Measurements from ENCODE around the gene KISS1R.
A peak's percentile ranks its signal among the peaks of the same experiment; 100 is the strongest.

Gene KISS1R

GRCh38 chr19:944171-944567, 27.0 kb downstream of the KISS1R start:
- Mint-ChIP-seq H3K27ac (peak overlapping the region; percentile 78), H3K9me3 (no peaks in the 10 kb centered on the region), H3K4me1 (peaks cover 65% of the 10 kb centered on the region), H3K4me3 (peak overlapping the region; percentile 18), H3K36me3 (peaks cover 56% of the 10 kb centered on the region), H3K27me3 (no peaks in the 10 kb centered on the region)
- no peak for ATAC-seq

GRCh38 chr19:944663-945241, 27.6 kb downstream of the KISS1R start:
- no peak overlapping the region for H3K4me3 Mint-ChIP-seq
- peaks cover 50% of the 10 kb centered on the region for H3K36me3 Mint-ChIP-seq
- peaks cover 65% of the 10 kb centered on the region for H3K4me1 Mint-ChIP-seq
- peak overlapping the region; percentile 78 for H3K27ac Mint-ChIP-seq
- H3K9me3 Mint-ChIP-seq, result no peaks in the 10 kb centered on the region
- ATAC-seq, result no peak
- no peaks in the 10 kb centered on the region for H3K27me3 Mint-ChIP-seq

GRCh38 chr19:945401-946252, 28.5 kb downstream of the KISS1R start:
- no peaks in the 10 kb centered on the region for H3K9me3 Mint-ChIP-seq
- no peak overlapping the region for H3K4me3 Mint-ChIP-seq
- H3K36me3 Mint-ChIP-seq, result peaks cover 43% of the 10 kb centered on the region
- peaks cover 64% of the 10 kb centered on the region for H3K4me1 Mint-ChIP-seq
- H3K27ac Mint-ChIP-seq, result peak overlapping the region; percentile 78
- ATAC-seq, result no peak
- no peaks in the 10 kb centered on the region for H3K27me3 Mint-ChIP-seq

GRCh38 chr19:947090-947706, 30.1 kb downstream of the KISS1R start:
- Mint-ChIP-seq H3K27me3 (no peaks in the 10 kb centered on the region), H3K36me3 (peaks cover 36% of the 10 kb centered on the region), H3K4me1 (peaks cover 67% of the 10 kb centered on the region), H3K9me3 (no peaks in the 10 kb centered on the region), H3K27ac (peak overlapping the region; percentile 100), H3K4me3 (peak overlapping the region; percentile 80)
- ATAC-seq, result peak; percentile 38

- H3K4me3 Mint-ChIP-seq, result peak overlapping the region; percentile 80
- no peaks in the 10 kb centered on the region for H3K9me3 Mint-ChIP-seq
- peak; percentile 91 for ATAC-seq
- peaks cover 29% of the 10 kb centered on the region for H3K36me3 Mint-ChIP-seq
- H3K27me3 Mint-ChIP-seq, result no peaks in the 10 kb centered on the region
- H3K27ac Mint-ChIP-seq, result peak overlapping the region; percentile 100
- peaks cover 71% of the 10 kb centered on the region for H3K4me1 Mint-ChIP-seq
These were observed 30.8 kb downstream of the KISS1R start for GRCh38 chr19:947707-948539.

- no peaks in the 10 kb centered on the region for H3K27me3 Mint-ChIP-seq
- no peaks in the 10 kb centered on the region for H3K9me3 Mint-ChIP-seq
- ATAC-seq, result no peak
- H3K36me3 Mint-ChIP-seq, result peaks cover 19% of the 10 kb centered on the region
- H3K27ac Mint-ChIP-seq, result peak overlapping the region; percentile 100
- peak overlapping the region; percentile 80 for H3K4me3 Mint-ChIP-seq
- peaks cover 80% of the 10 kb centered on the region for H3K4me1 Mint-ChIP-seq
These were observed 31.8 kb downstream of the KISS1R start for GRCh38 chr19:948842-949496.

GRCh38 chr19:950352-951066, 33.4 kb downstream of the KISS1R start:
- peak overlapping the region; percentile 100 for H3K27ac Mint-ChIP-seq
- ATAC-seq, result no peak
- no peaks in the 10 kb centered on the region for H3K27me3 Mint-ChIP-seq
- H3K4me1 Mint-ChIP-seq, result peaks cover 81% of the 10 kb centered on the region
- H3K9me3 Mint-ChIP-seq, result no peaks in the 10 kb centered on the region
- H3K36me3 Mint-ChIP-seq, result peaks cover 6% of the 10 kb centered on the region
- H3K4me3 Mint-ChIP-seq, result peak overlapping the region; percentile 23

- Mint-ChIP-seq H3K4me1 (peaks cover 74% of the 10 kb centered on the region), H3K36me3 (peaks cover 6% of the 10 kb centered on the region), H3K27me3 (no peaks in the 10 kb centered on the region), H3K9me3 (no peaks in the 10 kb centered on the region), H3K4me3 (peak overlapping the region; percentile 80), H3K27ac (peak overlapping the region; percentile 100)
- no peak for ATAC-seq
These were observed 35.0 kb downstream of the KISS1R start for GRCh38 chr19:952049-952679.

- peaks cover 6% of the 10 kb centered on the region for H3K36me3 Mint-ChIP-seq
- peaks cover 68% of the 10 kb centered on the region for H3K4me1 Mint-ChIP-seq
- peak; percentile 12 for ATAC-seq
- no peaks in the 10 kb centered on the region for H3K9me3 Mint-ChIP-seq
- H3K27me3 Mint-ChIP-seq, result no peaks in the 10 kb centered on the region
- H3K27ac Mint-ChIP-seq, result peak overlapping the region; percentile 100
- H3K4me3 Mint-ChIP-seq, result peak overlapping the region; percentile 80
These were observed 35.7 kb downstream of the KISS1R start for GRCh38 chr19:952680-953444.

GRCh38 chr19:953445-954271, 36.5 kb downstream of the KISS1R start:
- peak overlapping the region; percentile 80 for H3K4me3 Mint-ChIP-seq
- H3K9me3 Mint-ChIP-seq, result no peaks in the 10 kb centered on the region
- no peaks in the 10 kb centered on the region for H3K27me3 Mint-ChIP-seq
- peak overlapping the region; percentile 100 for H3K27ac Mint-ChIP-seq
- peaks cover 60% of the 10 kb centered on the region for H3K4me1 Mint-ChIP-seq
- peaks cover 2% of the 10 kb centered on the region for H3K36me3 Mint-ChIP-seq
- ATAC-seq, result no peak

- peak overlapping the region; percentile 100 for H3K27ac Mint-ChIP-seq
- no peaks in the 10 kb centered on the region for H3K9me3 Mint-ChIP-seq
- H3K27me3 Mint-ChIP-seq, result no peaks in the 10 kb centered on the region
- ATAC-seq, result peak; percentile 2
- peaks cover 6% of the 10 kb centered on the region for H3K36me3 Mint-ChIP-seq
- peak overlapping the region; percentile 75 for H3K4me3 Mint-ChIP-seq
- peaks cover 55% of the 10 kb centered on the region for H3K4me1 Mint-ChIP-seq
These were observed 37.1 kb downstream of the KISS1R start for GRCh38 chr19:954272-954671.

GRCh38 chr19:954672-955494, 37.8 kb downstream of the KISS1R start:
- H3K36me3 Mint-ChIP-seq, result peaks cover 13% of the 10 kb centered on the region
- no peaks in the 10 kb centered on the region for H3K27me3 Mint-ChIP-seq
- H3K4me1 Mint-ChIP-seq, result peaks cover 49% of the 10 kb centered on the region
- peak overlapping the region; percentile 75 for H3K4me3 Mint-ChIP-seq
- peak overlapping the region; percentile 100 for H3K27ac Mint-ChIP-seq
- no peaks in the 10 kb centered on the region for H3K9me3 Mint-ChIP-seq
- ATAC-seq, result peak; percentile 76

Data from stimulated activated memory B cell treated with anti-CD40 and anti-IgM and Interleukin-4, amounts not matched to agents 10 μg/mL and 1 μg/mL and 100 μg/mL, for 72 hours (primary cell).